GM12801 (cell line): ENCODE measurements around the gene FAM174C.

ENCODE experiments used
- TF ChIP-seq, protein P1 (sequence below): IDR thresholded peaks from one replicate; pipeline ENCODE4 v1.5.1; 2011; ENCODE audit warnings: control low read depth; ENCODE audit not compliant: insufficient read length; ENCODE audit errors: extremely low read depth

The FAM174C gene

DNA sequence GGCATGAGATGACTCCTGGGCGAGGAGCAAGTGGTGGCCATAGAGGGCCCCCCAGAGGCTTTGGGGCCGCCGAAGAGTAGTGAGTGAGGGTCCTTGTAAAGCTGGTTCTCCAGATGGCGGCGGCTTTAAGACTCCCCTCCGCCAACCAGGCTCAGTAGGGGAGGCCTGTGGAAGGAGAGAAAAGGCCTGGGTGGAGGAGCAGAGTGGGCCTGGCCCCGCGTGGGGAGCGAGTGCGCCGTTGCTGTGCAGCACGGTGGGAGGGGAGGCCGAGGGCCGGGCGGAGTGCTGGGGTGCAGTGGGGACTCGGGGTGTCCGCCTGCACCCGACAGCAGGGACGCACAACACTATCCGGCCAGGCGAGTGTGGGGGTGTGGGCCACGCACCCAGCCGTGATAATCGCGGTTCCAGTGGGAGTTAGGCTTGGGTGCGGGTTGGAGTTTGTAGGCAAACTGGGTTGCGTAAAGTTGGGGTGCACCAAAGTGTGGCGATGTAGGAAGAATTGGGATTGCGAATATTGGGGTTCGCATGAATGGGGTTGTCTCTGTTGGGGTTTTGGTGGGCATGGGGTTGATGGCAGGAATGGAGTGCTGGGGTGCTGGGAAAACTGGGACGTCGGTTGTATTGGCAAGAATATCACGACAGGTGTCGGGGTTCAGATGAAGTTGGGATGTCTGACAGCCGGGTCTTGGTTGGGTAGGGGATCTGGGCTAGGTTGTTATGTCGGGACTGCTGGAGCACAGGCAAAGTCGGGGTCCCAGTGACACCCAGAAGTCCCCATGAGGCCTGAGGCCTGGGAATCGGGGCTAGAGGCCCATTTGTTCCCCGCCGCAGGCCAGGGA, 6.9 kb upstream of the FAM174C start:
- TF ChIP-seq, protein P1, sequence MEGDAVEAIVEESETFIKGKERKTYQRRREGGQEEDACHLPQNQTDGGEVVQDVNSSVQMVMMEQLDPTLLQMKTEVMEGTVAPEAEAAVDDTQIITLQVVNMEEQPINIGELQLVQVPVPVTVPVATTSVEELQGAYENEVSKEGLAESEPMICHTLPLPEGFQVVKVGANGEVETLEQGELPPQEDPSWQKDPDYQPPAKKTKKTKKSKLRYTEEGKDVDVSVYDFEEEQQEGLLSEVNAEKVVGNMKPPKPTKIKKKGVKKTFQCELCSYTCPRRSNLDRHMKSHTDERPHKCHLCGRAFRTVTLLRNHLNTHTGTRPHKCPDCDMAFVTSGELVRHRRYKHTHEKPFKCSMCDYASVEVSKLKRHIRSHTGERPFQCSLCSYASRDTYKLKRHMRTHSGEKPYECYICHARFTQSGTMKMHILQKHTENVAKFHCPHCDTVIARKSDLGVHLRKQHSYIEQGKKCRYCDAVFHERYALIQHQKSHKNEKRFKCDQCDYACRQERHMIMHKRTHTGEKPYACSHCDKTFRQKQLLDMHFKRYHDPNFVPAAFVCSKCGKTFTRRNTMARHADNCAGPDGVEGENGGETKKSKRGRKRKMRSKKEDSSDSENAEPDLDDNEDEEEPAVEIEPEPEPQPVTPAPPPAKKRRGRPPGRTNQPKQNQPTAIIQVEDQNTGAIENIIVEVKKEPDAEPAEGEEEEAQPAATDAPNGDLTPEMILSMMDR: no peak

DNA sequence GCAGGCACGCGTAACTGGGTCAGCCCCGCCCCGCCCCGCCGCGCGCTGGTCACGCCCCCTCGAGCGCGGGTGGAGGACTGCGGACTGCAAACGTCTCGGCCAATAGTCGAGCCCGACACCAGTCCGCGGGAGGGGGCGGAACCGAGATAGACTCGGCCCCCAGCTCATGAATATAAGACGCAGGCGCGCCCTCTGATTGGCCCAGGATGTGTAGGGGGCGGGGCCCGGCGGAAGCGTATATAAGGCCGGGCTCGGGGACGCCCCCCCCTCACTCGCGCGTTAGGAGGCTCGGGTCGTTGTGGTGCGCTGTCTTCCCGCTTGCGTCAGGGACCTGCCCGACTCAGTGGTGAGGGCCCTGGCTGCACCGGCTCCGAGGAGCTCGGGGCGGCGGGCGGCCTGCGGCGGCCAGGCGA, 6.3 kb upstream of the FAM174C start, which contains the start of gene CIRBP:
Gene CIRBP (plus strand): TSS at position 268 of the 413 bp plus-strand sequence. CDS start 1,602 bp downstream, outside the sequence.
- TF ChIP-seq, protein P1: no peak

DNA sequence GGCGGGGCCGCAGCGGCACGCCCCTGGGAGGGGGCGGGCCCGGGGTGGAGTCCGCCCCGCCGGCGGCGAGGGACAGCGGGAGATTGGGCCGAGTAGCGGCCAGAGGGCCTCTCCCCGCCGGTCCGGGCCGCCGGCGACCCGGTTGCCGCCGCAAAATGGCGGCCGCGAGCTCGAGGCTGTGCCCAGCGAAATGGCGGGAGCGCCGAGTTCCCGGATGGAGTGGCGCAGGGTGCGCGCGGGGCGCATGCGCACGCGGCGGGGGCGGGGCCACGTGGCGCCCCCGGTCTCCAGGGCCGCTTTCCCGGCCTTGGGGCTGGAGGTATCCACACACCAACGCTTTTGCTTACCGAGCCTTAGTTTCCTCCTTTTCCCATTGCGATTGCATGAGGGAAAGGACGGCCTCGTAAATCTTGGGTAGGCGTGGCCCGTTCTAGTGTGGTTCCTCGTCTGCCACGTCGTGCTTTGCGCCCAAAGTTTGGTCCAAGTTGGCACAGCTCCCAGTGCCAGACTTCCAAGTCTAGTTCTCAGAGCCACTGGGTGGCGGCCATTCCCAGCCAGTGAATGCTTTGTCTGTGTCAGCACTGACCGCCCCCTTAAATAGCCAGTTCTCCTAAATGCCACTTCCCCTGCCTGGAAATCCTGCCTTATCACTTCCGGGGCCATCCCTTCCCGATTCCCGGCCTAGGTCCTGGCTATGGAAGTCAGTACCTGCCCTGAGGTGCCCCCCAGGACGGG, 5.7 kb upstream of the FAM174C start:
- TF ChIP-seq, protein P1: no peak

DNA sequence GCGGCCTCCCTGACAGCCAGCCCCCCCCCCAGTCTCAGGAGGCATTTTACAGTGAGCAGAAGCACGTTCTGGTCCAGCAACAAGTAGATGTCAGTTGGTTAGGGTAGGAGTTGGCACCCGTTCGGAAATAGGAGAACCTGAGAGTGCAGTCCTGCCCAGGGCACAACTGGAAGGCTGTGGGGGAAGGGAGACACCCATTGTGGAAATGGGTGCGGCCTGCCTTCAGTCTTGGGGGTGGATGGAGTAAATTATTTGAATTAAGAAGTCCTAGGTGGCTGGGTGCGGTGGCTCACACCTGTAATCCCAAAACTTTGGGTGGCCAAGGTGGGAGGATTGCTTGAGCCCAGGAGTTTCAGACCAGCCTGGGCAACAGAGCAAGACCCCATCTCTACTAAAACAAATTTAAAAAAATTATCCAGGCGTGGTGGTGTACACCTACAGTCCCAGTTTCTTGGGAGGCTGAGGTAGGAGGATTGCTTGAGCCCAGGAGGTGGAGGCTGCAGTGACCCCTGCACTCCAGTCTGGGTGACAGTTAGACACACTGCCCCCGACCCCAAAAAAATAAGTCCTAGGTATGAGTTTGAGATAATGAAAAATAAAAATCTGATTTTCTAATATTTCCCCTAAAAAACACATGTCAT, 5.0 kb upstream of the FAM174C start:
- TF ChIP-seq, protein P1: no peak

DNA sequence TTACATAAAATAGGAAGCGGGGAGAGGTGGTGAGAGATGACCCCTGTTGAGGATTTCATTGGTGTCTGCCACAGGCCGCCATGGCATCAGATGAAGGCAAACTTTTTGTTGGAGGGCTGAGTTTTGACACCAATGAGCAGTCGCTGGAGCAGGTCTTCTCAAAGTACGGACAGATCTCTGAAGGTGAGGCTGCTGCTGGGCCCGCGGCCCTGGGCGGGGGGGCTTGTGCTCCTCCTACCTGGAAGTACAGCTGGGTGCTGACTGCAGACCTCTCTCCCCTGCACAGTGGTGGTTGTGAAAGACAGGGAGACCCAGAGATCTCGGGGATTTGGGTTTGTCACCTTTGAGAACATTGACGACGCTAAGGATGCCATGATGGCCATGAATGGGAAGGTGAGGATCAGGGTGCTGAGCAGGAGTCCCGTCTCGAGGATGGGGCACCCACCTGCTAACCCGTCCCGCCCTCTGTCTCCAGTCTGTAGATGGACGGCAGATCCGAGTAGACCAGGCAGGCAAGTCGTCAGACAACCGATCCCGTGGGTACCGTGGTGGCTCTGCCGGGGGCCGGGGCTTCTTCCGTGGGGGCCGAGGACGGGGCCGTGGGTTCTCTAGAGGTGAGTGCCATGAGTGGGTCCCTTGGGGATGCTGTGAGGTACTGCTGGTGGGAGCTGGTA, 4.3 kb upstream of the FAM174C start:
- TF ChIP-seq, protein P1: no peak

DNA sequence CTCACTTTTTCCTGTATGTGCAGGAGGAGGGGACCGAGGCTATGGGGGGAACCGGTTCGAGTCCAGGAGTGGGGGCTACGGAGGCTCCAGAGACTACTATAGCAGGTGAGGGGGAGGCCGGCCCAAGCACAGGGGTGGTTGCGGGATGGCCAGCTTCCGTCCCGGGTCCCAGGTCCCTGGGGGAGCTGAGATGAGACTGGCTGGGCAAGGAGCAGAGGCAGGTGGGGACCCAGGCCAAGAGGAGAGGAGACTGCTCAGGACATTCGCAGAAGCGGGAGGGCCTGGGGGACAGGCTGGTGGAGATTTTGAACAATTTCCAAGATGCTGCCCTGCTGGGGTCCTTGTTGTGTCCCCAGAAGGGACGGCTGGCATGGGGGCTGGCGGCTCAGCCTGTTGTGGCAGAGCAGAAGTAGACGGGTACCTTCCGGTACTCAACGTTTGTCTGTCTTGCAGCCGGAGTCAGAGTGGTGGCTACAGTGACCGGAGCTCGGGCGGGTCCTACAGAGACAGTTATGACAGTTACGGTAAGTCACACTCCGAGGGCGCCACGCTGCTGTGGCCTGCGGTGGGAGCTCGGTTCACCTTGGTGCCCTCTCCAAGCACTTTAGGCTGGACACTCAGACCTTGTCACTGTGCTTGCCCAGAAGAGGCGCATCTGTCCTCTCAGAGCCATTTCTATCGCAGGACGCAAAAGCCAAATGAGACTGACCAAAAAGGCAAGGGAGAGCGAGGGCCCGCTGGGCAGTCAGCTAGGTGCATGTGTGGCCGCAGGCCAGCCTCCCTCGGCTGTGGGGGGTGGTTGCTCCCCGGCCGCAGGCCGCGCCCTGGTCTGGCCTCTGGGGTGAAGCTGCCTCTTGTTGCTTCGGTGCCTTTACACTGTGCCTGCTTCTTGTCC, 3.6 kb upstream of the FAM174C start:
- TF ChIP-seq, protein P1: no peak
